Upper lobe of right lung (tissue), 1 donor: ENCODE measurements around the gene SH3RF2. TPM values are rescaled to one million over a fixed set of nuclear protein-coding genes. Genes with fewer than 3 reads are reported as not detected.
"Not testable (repeated sequence)": the region's sequence is repeated elsewhere in the genome, so short reads cannot be mapped to it uniquely, and the experiment has no call there.

Experiments
- ATAC-seq: fragments of 200-7000 bp; cut with Tn5 transposase; one replicate; pipeline ENCODE4 v1.9.1; 2020; ENCODE audit warnings: mild to moderate bottlenecking, moderate library complexity
- DNase-seq: peaks from one replicate; pipeline ENCODE4 v3.0.0-alpha.2; 2020
- H3K27ac ChIP-seq: fragments of 200-600 bp; one replicate; pipeline ENCODE4 v1.8.0; 2022
- H3K27me3 ChIP-seq: fragments of 200-600 bp; one replicate; pipeline ENCODE4 v1.8.0; 2022; ENCODE audit warnings: mild to moderate bottlenecking
- H3K36me3 ChIP-seq: fragments of 200-600 bp; one replicate; pipeline ENCODE4 v1.8.0; 2022
- H3K4me1 ChIP-seq: fragments of 200-600 bp; one replicate; pipeline ENCODE4 v1.8.0; 2022
- H3K4me3 ChIP-seq: fragments of 200-600 bp; one replicate; pipeline ENCODE4 v1.8.0; 2022; ENCODE audit warnings: mild to moderate bottlenecking
- H3K9me3 ChIP-seq: fragments of 200-600 bp; one replicate; pipeline ENCODE4 v1.8.0; 2022
- intact Hi-C: fragments of 100-400 bp; cut with DNase I; formaldehyde crosslinking; loops from one replicate; pipeline ENCODE4 v1.11.0; 2022
- total RNA-seq: library from RNA; stranded (reverse); fragmentation: NEBNext Ultra II Directional; extraction: Animal tissue kit (Norgen Biotek cat#: 25700); gene quantifications from one replicate; pipeline ENCODE4 v1.2.1, GENCODE V29; 2021
- TF ChIP-seq, protein P1 (sequence below): fragments of 200-600 bp; IDR thresholded peaks from one replicate; pipeline ENCODE4 v1.8.0; 2022; ENCODE audit warnings: antibody characterized with exemption
- donor health status: DM: no; HTN: yes; CAD: no; lungs with severe emphysema.

SH3RF2 gene
- total RNA-seq, 1 donor from 2014 or later = 12.4 TPM

DNA sequence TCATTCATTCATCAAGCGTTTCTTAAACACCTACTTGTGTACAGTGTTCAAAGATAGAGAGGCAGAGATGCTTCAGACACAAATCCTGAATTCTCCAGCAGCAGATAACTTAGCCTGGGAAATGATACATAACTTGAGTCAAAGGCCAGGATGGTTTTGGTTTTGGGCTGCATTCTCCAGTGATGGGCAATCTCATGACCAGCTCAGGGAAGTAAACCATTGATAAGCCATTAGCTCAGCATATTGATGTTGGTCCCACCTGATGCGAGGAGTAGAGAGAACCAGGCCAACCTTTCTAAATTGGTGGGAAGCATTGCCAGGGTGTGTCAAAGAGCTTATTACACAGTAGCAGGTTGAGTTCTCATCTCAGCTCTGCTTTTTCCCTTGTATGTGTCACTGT is 53.0 kb downstream of the SH3RF2 start:
- TF ChIP-seq, protein P1, sequence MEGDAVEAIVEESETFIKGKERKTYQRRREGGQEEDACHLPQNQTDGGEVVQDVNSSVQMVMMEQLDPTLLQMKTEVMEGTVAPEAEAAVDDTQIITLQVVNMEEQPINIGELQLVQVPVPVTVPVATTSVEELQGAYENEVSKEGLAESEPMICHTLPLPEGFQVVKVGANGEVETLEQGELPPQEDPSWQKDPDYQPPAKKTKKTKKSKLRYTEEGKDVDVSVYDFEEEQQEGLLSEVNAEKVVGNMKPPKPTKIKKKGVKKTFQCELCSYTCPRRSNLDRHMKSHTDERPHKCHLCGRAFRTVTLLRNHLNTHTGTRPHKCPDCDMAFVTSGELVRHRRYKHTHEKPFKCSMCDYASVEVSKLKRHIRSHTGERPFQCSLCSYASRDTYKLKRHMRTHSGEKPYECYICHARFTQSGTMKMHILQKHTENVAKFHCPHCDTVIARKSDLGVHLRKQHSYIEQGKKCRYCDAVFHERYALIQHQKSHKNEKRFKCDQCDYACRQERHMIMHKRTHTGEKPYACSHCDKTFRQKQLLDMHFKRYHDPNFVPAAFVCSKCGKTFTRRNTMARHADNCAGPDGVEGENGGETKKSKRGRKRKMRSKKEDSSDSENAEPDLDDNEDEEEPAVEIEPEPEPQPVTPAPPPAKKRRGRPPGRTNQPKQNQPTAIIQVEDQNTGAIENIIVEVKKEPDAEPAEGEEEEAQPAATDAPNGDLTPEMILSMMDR = no peak
- intact Hi-C loops = no loop called here
- Histone ChIP-seq H3K9me3 (peaks cover 3% of the 10 kb centered on the region), H3K27me3 (no peaks in the 10 kb centered on the region), H3K4me3 (no peak overlapping the region), H3K36me3 (no peaks in the 10 kb centered on the region), H3K27ac (no peak overlapping the region), H3K4me1 (no peaks in the 10 kb centered on the region)
- DNase-seq = no peak
- ATAC-seq = no peak

DNA sequence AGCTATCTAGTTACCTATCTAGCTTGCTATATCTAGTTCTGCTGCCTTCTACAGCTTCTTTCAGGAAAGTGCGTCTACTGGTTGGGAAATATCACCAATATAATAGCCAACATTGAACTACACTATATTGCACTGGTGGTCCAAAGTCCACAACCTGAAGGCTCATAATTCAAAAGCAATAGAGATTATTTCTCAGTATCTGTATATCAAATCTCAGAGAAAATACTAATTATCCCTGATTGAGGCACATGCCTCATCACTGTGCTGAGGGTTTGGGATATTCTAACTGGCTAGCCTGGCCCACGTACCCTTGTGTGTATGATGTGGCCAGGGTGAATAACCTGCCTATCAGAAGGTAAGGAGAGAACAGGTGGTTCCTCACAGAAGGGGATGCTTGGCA is 53.8 kb downstream of the SH3RF2 start:
- H3K27me3 ChIP-seq = no peaks in the 10 kb centered on the region
- intact Hi-C loops = no loop called here
- H3K4me1 ChIP-seq = no peaks in the 10 kb centered on the region
- peaks cover 3% of the 10 kb centered on the region for H3K9me3 ChIP-seq
- TF ChIP-seq, protein P1 = no peak
- ATAC-seq = no peak
- no peaks in the 10 kb centered on the region for H3K36me3 ChIP-seq
- no peak overlapping the region for H3K4me3 ChIP-seq
- DNase-seq = no peak
- H3K27ac ChIP-seq = no peak overlapping the region

DNA sequence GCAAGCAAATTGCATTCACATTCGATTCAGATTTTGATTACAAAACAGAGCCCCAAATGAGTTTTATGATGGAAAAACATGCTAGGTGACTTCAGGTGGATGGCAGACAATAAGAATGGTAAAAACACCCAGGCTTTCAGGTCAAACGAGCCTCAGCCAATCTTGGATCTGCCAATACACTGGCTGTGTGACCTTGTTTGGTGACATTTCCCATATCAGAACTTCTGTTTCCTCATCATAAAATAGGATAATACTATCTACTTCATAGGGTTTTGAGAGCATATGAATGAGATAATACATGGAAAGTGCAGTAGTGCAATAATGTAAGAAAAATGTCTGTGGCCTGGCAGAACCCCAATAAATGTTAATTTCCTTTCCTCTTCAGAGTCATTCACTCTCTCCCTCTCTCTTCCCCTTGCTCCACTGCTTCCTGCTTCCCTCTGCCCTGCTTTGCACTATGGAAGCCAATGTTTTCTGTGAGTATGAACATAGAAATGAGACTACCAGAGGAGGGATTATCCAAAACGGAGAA is 54.7 kb downstream of the SH3RF2 start:
- Histone ChIP-seq H3K27me3 (no peaks in the 10 kb centered on the region), H3K9me3 (peaks cover 3% of the 10 kb centered on the region), H3K36me3 (no peaks in the 10 kb centered on the region), H3K4me3 (no peak overlapping the region), H3K27ac (no peak overlapping the region), H3K4me1 (no peaks in the 10 kb centered on the region)
- no peak for ATAC-seq
- no peak for DNase-seq
- intact Hi-C loops = no loop called here
- TF ChIP-seq, protein P1 = no peak

DNA sequence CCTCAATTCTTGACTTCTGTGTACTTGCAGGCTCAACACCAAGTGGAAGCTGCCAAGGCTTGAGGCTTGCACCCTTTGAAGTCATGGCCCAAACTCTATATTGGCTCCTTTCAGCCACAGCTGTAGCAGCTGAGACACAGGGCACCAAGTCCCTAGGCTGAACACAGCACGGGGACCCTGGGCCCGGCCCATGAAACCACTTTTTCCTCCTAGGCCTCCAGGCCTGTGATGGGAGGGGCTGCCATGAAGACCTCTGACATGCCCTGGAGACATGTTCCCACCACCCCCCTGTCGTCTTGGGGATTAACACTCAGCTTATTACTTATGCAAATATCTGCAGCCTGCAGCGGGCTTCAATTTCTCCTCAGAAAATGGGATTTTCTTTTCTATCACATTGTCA is 57.2 kb downstream of the SH3RF2 start:
- H3K27me3 ChIP-seq, ATAC-seq, H3K4me3 ChIP-seq, DNase-seq, H3K27ac ChIP-seq, H3K9me3 ChIP-seq, H3K4me1 ChIP-seq, H3K36me3 ChIP-seq, intact Hi-C loops: not testable (repeated sequence)

DNA sequence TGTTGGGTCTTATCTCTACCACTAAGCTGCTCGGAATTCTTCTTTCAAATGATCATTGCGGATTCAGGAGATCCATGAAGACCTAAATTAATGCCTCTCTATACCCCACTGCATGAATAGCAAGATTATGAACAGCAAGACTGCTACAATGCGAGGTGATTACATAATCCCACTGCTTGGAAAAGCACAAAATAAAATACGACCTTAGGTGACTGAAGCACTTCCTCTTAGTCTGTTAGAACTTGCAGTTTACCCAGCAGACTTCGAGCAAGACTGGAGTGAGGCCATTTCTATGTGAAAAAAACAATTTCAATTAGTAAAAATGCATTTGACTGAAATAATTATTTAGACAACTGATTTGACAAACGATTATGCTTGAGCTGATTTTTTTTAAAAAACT is 59.8 kb downstream of the SH3RF2 start:
- DNase-seq = no peak
- intact Hi-C loops = no loop called here

DNA sequence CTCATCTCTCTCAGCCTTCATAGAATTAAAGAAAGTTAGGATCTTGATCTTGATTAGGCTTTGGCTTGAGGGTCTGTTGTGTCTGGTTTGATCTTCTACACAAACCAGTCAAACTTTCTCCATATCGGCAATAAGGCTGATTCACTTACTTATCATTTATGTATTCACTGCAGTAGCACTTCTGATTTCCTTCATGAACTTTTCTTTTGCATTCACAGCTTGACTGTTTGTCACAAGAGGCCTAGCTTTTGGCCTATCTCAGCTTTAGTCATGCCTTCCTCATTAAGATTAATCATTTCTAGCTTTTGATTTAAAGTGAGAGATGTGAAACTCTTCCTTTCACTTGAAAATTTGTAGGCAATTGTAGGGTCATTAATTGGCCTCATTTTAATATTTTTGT is 62.8 kb downstream of the SH3RF2 start:
- Histone ChIP-seq H3K27me3 (no peaks in the 10 kb centered on the region), H3K27ac (no peak overlapping the region), H3K4me3 (no peak overlapping the region), H3K36me3 (no peaks in the 10 kb centered on the region), H3K4me1 (no peaks in the 10 kb centered on the region), H3K9me3 (no peaks in the 10 kb centered on the region)
- ATAC-seq (no peak), DNase-seq (no peak)
- TF ChIP-seq, protein P1 = no peak
- intact Hi-C loops = no loop called here

More for the DNA sequence above, 59.8 kb downstream of the SH3RF2 start:
- H3K27ac ChIP-seq = no peak overlapping the region
- H3K9me3 ChIP-seq = peaks cover 3% of the 10 kb centered on the region
- no peaks in the 10 kb centered on the region for H3K4me1 ChIP-seq
- H3K36me3 ChIP-seq = no peaks in the 10 kb centered on the region
- TF ChIP-seq, protein P1 = no peak
- ATAC-seq = no peak
- H3K27me3 ChIP-seq = no peaks in the 10 kb centered on the region
- no peak overlapping the region for H3K4me3 ChIP-seq
